ENCODE data around the gene MEIOSIN.
A peak's percentile ranks its signal among the peaks of the same experiment; 100 is the strongest.
"Not testable (repeated sequence)": the region's sequence is repeated elsewhere in the genome, so short reads cannot be mapped to it uniquely, and the experiment has no call there.

The MEIOSIN gene

GRCh38 chr19:45733160-45733810 is at the start of gene MEIOSIN:
Gene MEIOSIN (plus strand): TSS chr19:45733439. CDS start chr19:45735377, 1,938 bp downstream.
- in situ Hi-C loops (cut with HindIII; ENCODE audit: low pct_ligation_motif_present, low pct_unique_long_range_greater_than_20kb, low sequenced_read_pairs): no loop called here
- no peak for DNase-seq

- in situ Hi-C loops (cut with HindIII; ENCODE audit: low pct_ligation_motif_present, low pct_unique_long_range_greater_than_20kb, low sequenced_read_pairs); DNase-seq: not testable (repeated sequence)
Measured at GRCh38 chr19:45685045-45685444, 48.2 kb upstream of the MEIOSIN start.

GRCh38 chr19:45687599-45687998 is 45.6 kb upstream of the MEIOSIN start:
- no peak for DNase-seq
- in situ Hi-C loops (cut with HindIII; ENCODE audit: low pct_ligation_motif_present, low pct_unique_long_range_greater_than_20kb, low sequenced_read_pairs): no loop called here

GRCh38 chr19:45691516-45692186 is 41.6 kb upstream of the MEIOSIN start, which contains the start of gene SNRPD2:
Gene SNRPD2 (minus strand): TSS chr19:45691953. CDS start chr19:45691888, 65 bp downstream.
- in situ Hi-C loops (cut with HindIII; ENCODE audit: low pct_ligation_motif_present, low pct_unique_long_range_greater_than_20kb, low sequenced_read_pairs): no loop called here
- peak; percentile 93 for DNase-seq

GRCh38 chr19:45692187-45693105 is 40.8 kb upstream of the MEIOSIN start, which contains the start of gene QPCTL:
Gene QPCTL (plus strand): TSS chr19:45692666. CDS start chr19:45692704, 38 bp downstream.
- in situ Hi-C loops (cut with HindIII; ENCODE audit: low pct_ligation_motif_present, low pct_unique_long_range_greater_than_20kb, low sequenced_read_pairs): no loop called here
- DNase-seq: peak; percentile 99

GRCh38 chr19:45693106-45693788 is 40.0 kb upstream of the MEIOSIN start:
- DNase-seq: peak; percentile 70
- in situ Hi-C loops (cut with HindIII; ENCODE audit: low pct_ligation_motif_present, low pct_unique_long_range_greater_than_20kb, low sequenced_read_pairs): no loop called here

- in situ Hi-C loops (cut with HindIII; ENCODE audit: low pct_ligation_motif_present, low pct_unique_long_range_greater_than_20kb, low sequenced_read_pairs): no loop called here
- DNase-seq: no peak
Measured at GRCh38 chr19:45701676-45702075, 31.6 kb upstream of the MEIOSIN start.

- in situ Hi-C loops (cut with HindIII; ENCODE audit: low pct_ligation_motif_present, low pct_unique_long_range_greater_than_20kb, low sequenced_read_pairs): no loop called here
- DNase-seq: no peak
Measured at GRCh38 chr19:45705115-45705514, 28.1 kb upstream of the MEIOSIN start.

- DNase-seq: no peak
- in situ Hi-C loops (cut with HindIII; ENCODE audit: low pct_ligation_motif_present, low pct_unique_long_range_greater_than_20kb, low sequenced_read_pairs): no loop called here
Measured at GRCh38 chr19:45705710-45706415, 27.4 kb upstream of the MEIOSIN start.

GRCh38 chr19:45710356-45711130 is 22.7 kb upstream of the MEIOSIN start:
- in situ Hi-C loops (cut with HindIII; ENCODE audit: low pct_ligation_motif_present, low pct_unique_long_range_greater_than_20kb, low sequenced_read_pairs): no loop called here
- DNase-seq: no peak

- in situ Hi-C loops (cut with HindIII; ENCODE audit: low pct_ligation_motif_present, low pct_unique_long_range_greater_than_20kb, low sequenced_read_pairs): no loop called here
- DNase-seq: no peak
Measured at GRCh38 chr19:45711851-45712698, 21.2 kb upstream of the MEIOSIN start.

- in situ Hi-C loops (cut with HindIII; ENCODE audit: low pct_ligation_motif_present, low pct_unique_long_range_greater_than_20kb, low sequenced_read_pairs): no loop called here
- DNase-seq: no peak
Measured at GRCh38 chr19:45712699-45713067, 20.6 kb upstream of the MEIOSIN start.

- in situ Hi-C loops (cut with HindIII; ENCODE audit: low pct_ligation_motif_present, low pct_unique_long_range_greater_than_20kb, low sequenced_read_pairs): no loop called here
- no peak for DNase-seq
Measured at GRCh38 chr19:45713141-45713540, 20.1 kb upstream of the MEIOSIN start.

GRCh38 chr19:45715139-45715538 is 18.1 kb upstream of the MEIOSIN start:
- in situ Hi-C loops (cut with HindIII; ENCODE audit: low pct_ligation_motif_present, low pct_unique_long_range_greater_than_20kb, low sequenced_read_pairs): no loop called here
- DNase-seq: no peak

GRCh38 chr19:45716359-45717130 is 16.7 kb upstream of the MEIOSIN start:
- DNase-seq: peak; percentile 19
- in situ Hi-C loops (cut with HindIII; ENCODE audit: low pct_ligation_motif_present, low pct_unique_long_range_greater_than_20kb, low sequenced_read_pairs): no loop called here
